Neural progenitor cell (in vitro differentiated cells): ENCODE data around the gene SNX25. TPM values are rescaled to one million over a fixed set of nuclear protein-coding genes. Genes with fewer than 3 reads are reported as not detected.

Experiments used
- DNase-seq: peaks from one replicate; pipeline ENCODE4 v3.0.0-alpha.2; 2016; ENCODE audit warnings: low spot score
- H2AFZ ChIP-seq: fragments of 200-600 bp; sonication (generic); replicated peaks from 2 replicates; pipeline ENCODE4 v1.6.1; 2016; ENCODE audit warnings: antibody characterized with exemption
- H3F3A ChIP-seq: fragments of 200-600 bp; sonication (generic); 2 replicates; pipeline ENCODE4 v1.6.1; 2016; ENCODE audit warnings: antibody characterized with exemption, low read depth
- H3K27ac ChIP-seq: fragments of 200-600 bp; sonication (generic); 2 replicates; pipeline ENCODE4 v1.5.1; 2016; ENCODE audit warnings: mild to moderate bottlenecking
- H3K27me3 ChIP-seq: fragments of 200-600 bp; sonication (generic); 2 replicates; pipeline ENCODE4 v1.6.1; 2016; ENCODE audit warnings: mild to moderate bottlenecking, moderate library complexity
- H3K36me3 ChIP-seq: fragments of 200-600 bp; sonication (generic); 2 replicates; pipeline ENCODE4 v1.5.1; 2016
- H3K4me1 ChIP-seq: fragments of 200-600 bp; sonication (generic); 2 replicates; pipeline ENCODE4 v1.6.1; 2016; ENCODE audit warnings: mixed run types
- H3K4me2 ChIP-seq: fragments of 200-600 bp; sonication (generic); 2 replicates; pipeline ENCODE4 v1.6.1; 2016
- H3K4me3 ChIP-seq: fragments of 200-600 bp; sonication (generic); 2 replicates; pipeline ENCODE4 v1.5.1; 2016
- H3K79me2 ChIP-seq: fragments of 200-600 bp; sonication (generic); 2 replicates; pipeline ENCODE4 v1.6.1; 2016; ENCODE audit warnings: low read depth
- H3K9ac ChIP-seq: fragments of 200-600 bp; sonication (generic); 2 replicates; pipeline ENCODE4 v1.6.1; 2016
- H3K9me3 ChIP-seq: fragments of 200-600 bp; sonication (generic); 2 replicates; pipeline ENCODE4 v1.5.1; 2016; ENCODE audit warnings: low read depth
- H4K20me1 ChIP-seq: fragments of 200-600 bp; sonication (generic); 2 replicates; pipeline ENCODE4 v1.6.1; 2016; ENCODE audit warnings: low read depth
- H3K27ac Mint-ChIP-seq: 3 replicates; pipeline ENCODE4 v1.8.0; 2021; ENCODE audit warnings: mixed read lengths
- H3K27me3 Mint-ChIP-seq: 2 replicates; pipeline ENCODE4 v1.8.0; 2022; ENCODE audit warnings: low read depth, mild to moderate bottlenecking, inconsistent platforms, moderate library complexity, mixed read lengths; ENCODE audit not compliant: insufficient read depth
- H3K36me3 Mint-ChIP-seq: 3 replicates; pipeline ENCODE4 v1.8.0; 2021; ENCODE audit warnings: mixed read lengths
- H3K4me1 Mint-ChIP-seq: 3 replicates; pipeline ENCODE4 v1.8.0; 2021; ENCODE audit warnings: mixed read lengths
- H3K4me3 Mint-ChIP-seq: 3 replicates; pipeline ENCODE4 v1.8.0; 2021; ENCODE audit warnings: mild to moderate bottlenecking, moderate library complexity, mixed read lengths
- H3K9me3 Mint-ChIP-seq: 3 replicates; pipeline ENCODE4 v1.8.0; 2020; ENCODE audit warnings: mixed read lengths
- EZH2 ChIP-seq: fragments of 200-600 bp; sonication (generic); IDR thresholded peaks from 2 replicates; pipeline ENCODE4 v1.6.1; 2017; ENCODE audit warnings: antibody characterized with exemption, mild to moderate bottlenecking, moderate library complexity
- EZH2phosphoT487 ChIP-seq: fragments of 200-600 bp; sonication (generic); IDR thresholded peaks from 2 replicates; pipeline ENCODE4 v1.6.1; 2017; ENCODE audit warnings: antibody characterized with exemption
- total RNA-seq: library from RNA; depleted of rRNA; stranded (reverse); fragments of >200 nt; gene quantifications from 2 replicates; pipeline ENCODE4 v1.2.3, GENCODE V29; 2015; ENCODE audit warnings: low replicate concordance
- TF ChIP-seq, protein P1 (sequence below): fragments of 200-600 bp; sonication (generic); IDR thresholded peaks from 2 replicates; pipeline ENCODE4 v1.5.1; 2017; ENCODE audit warnings: antibody characterized with exemption, mild to moderate bottlenecking

SNX25 gene
- total RNA-seq, 1 donor from 2014 or later: 50.8 TPM

DNA sequence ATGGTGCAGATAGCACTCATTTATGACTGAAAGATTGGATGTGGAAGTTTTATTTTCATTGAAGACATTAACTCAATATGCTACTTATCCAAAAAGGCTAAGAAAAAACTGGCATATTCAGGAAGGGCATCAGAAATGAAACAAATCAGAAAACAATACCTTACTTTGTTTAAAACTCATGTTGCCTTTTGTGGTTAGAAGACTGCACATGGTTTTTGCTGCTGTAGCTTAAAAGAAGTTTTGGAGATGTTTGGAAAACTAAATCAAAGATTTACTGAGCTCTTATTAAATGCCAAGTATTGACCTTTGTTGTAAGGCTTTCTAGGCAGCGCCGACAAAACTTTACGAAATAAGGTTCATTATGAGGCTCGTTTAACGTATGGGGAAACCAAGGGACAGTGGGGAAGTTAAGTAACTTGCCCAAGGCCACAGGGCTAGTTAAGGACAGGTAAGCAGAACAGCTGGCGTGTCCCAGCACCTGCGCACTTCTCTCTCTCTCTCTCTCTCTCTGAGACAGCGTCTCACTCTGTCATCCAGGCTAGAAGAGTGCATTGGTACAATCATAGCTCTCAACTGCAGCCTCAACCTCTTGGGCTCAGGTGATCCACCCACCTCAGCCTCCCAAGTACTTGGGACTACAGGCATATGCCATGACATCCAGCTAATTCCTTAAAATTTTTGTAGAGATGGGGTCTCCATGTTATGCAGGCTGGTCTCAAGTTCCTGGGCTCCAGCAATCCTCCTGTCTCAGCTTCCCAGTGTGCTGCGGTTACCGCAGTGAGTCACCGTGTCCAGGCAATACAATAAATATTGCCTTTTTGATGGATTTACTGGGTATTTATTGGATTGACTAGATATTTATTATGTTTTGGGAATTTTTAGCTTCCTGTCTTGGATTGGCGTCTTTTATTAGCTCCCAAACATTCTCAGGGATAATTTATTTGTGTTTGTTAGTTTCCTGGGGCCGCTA lies 170.2 kb downstream of the SNX25 start:
- Mint-ChIP-seq H3K36me3 (peaks cover 15% of the 10 kb centered on the region), H3K4me3 (no peak overlapping the region), H3K27me3 (peaks cover 4% of the 10 kb centered on the region), H3K9me3 (peaks cover 10% of the 10 kb centered on the region), H3K27ac (no peak overlapping the region), H3K4me1 (no peaks in the 10 kb centered on the region)
- no peak overlapping the region for H3K4me3 ChIP-seq
- H2AFZ ChIP-seq: no peak overlapping the region
- no peaks in the 10 kb centered on the region for H3K79me2 ChIP-seq
- no peak overlapping the region for H3K9ac ChIP-seq
- H3K27me3 ChIP-seq: no peaks in the 10 kb centered on the region
- H3K4me1 ChIP-seq: peaks cover 4% of the 10 kb centered on the region
- DNase-seq: no peak
- no peak overlapping the region for H3K4me2 ChIP-seq
- H3F3A ChIP-seq: no peaks in the 10 kb centered on the region
- peaks cover 6% of the 10 kb centered on the region for H3K9me3 ChIP-seq
- H3K36me3 ChIP-seq: no peaks in the 10 kb centered on the region
- TF ChIP-seq EZH2phosphoT487 (no peak), EZH2 (no peak)
- TF ChIP-seq, protein P1, sequence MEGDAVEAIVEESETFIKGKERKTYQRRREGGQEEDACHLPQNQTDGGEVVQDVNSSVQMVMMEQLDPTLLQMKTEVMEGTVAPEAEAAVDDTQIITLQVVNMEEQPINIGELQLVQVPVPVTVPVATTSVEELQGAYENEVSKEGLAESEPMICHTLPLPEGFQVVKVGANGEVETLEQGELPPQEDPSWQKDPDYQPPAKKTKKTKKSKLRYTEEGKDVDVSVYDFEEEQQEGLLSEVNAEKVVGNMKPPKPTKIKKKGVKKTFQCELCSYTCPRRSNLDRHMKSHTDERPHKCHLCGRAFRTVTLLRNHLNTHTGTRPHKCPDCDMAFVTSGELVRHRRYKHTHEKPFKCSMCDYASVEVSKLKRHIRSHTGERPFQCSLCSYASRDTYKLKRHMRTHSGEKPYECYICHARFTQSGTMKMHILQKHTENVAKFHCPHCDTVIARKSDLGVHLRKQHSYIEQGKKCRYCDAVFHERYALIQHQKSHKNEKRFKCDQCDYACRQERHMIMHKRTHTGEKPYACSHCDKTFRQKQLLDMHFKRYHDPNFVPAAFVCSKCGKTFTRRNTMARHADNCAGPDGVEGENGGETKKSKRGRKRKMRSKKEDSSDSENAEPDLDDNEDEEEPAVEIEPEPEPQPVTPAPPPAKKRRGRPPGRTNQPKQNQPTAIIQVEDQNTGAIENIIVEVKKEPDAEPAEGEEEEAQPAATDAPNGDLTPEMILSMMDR: no peak
- no peaks in the 10 kb centered on the region for H4K20me1 ChIP-seq
- H3K27ac ChIP-seq: no peak overlapping the region

DNA sequence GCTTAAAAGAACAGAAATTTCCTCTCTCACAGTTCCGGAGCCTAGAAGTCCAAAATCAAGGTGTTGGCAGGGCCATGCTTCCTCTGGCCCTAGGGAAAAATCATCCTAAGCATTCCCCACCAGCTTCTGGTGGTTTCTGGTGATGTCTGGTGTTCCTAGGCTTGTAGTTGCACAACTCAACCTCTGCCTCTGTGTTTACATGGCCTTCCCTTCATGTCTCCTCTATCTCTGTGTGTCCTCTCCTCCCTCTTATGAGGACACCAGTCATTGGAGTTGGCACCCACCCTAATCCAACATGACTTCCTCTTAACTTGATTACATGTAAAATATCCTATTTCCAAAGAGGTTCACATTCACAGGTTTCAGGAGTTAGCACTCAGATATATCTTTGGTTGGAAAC lies 170.9 kb downstream of the SNX25 start:
- peaks cover 10% of the 10 kb centered on the region for H3K9me3 Mint-ChIP-seq
- peaks cover 4% of the 10 kb centered on the region for H3K27me3 Mint-ChIP-seq
- H3K4me3 ChIP-seq: no peak overlapping the region

DNA sequence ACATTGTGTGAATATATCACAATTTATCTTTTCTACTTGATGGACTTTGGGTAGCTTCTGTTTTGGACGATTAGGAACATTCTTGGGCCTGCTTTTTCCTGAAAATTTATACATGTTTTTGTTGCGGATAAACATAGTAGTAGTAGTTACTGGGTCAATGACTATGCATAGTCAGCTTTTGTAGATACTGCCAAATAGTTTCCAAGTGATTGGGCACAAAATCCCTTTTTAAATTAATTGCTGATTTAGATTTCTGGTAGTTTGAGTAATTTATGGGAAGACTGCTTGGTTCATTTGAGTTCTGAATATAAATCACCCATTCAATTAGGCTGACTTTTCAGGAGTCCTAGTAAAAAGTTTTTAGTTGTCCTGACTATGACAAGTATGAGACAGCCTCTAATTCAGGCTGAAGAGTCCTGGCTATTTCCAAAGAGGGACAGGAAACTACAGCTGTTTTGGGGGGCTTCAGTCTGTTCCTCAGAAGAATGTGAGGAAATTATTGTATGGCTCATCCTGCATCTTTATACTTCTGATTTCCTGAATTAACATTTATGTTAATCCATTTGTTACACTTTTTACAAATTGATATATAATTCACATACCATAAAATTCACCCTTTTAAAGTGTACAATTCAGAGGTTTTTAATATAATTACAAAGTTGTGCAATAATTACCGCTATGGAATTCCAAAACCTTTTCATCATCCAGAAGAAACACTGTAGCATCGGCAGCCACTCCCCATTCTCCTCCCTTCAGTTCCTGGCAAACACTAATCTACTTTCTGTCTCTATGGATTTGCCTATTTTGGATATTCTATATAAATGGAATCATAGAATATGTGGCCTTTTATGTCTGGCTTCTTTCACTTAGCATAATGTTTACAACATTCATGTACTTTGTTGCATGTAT lies 172.1 kb downstream of the SNX25 start:
- no peak overlapping the region for H3K9ac ChIP-seq
- peaks cover 7% of the 10 kb centered on the region for H3K4me1 ChIP-seq
- H3K27me3 ChIP-seq: no peaks in the 10 kb centered on the region
- H3K4me2 ChIP-seq: no peak overlapping the region
- no peaks in the 10 kb centered on the region for H3K79me2 ChIP-seq
- TF ChIP-seq, protein P1: no peak
- TF ChIP-seq EZH2: no peak
- no peak for TF ChIP-seq EZH2phosphoT487
- Mint-ChIP-seq H3K4me3 (no peak overlapping the region), H3K36me3 (peaks cover 10% of the 10 kb centered on the region), H3K27ac (no peak overlapping the region), H3K9me3 (peaks cover 10% of the 10 kb centered on the region), H3K4me1 (no peaks in the 10 kb centered on the region), H3K27me3 (peaks cover 5% of the 10 kb centered on the region)
- no peak overlapping the region for H3K4me3 ChIP-seq
- H3F3A ChIP-seq: no peaks in the 10 kb centered on the region
- no peak for DNase-seq
- H2AFZ ChIP-seq: no peak overlapping the region
- no peak overlapping the region for H3K27ac ChIP-seq
- no peaks in the 10 kb centered on the region for H4K20me1 ChIP-seq
- H3K9me3 ChIP-seq: peaks cover 6% of the 10 kb centered on the region
- H3K36me3 ChIP-seq: no peaks in the 10 kb centered on the region

More for the DNA sequence above, 170.9 kb downstream of the SNX25 start:
- no peaks in the 10 kb centered on the region for H3K4me1 Mint-ChIP-seq
- DNase-seq: no peak
- H2AFZ ChIP-seq: no peak overlapping the region
- H4K20me1 ChIP-seq: no peaks in the 10 kb centered on the region
- no peak for TF ChIP-seq EZH2phosphoT487
- H3K27me3 ChIP-seq: no peaks in the 10 kb centered on the region
- H3K36me3 ChIP-seq: no peaks in the 10 kb centered on the region
- no peak overlapping the region for H3K9ac ChIP-seq
- H3K27ac ChIP-seq: no peak overlapping the region
- peaks cover 6% of the 10 kb centered on the region for H3K9me3 ChIP-seq
- peaks cover 14% of the 10 kb centered on the region for H3K36me3 Mint-ChIP-seq
- H3K4me3 Mint-ChIP-seq: no peak overlapping the region
- H3K79me2 ChIP-seq: no peaks in the 10 kb centered on the region
- H3K27ac Mint-ChIP-seq: no peak overlapping the region
- peaks cover 7% of the 10 kb centered on the region for H3K4me1 ChIP-seq
- no peak overlapping the region for H3K4me2 ChIP-seq
- no peaks in the 10 kb centered on the region for H3F3A ChIP-seq
